Parathyroid adenoma (tissue), 2 donors: ENCODE measurements around the gene TLCD5.

Experiments
- H2AFZ ChIP-seq: fragments of 300-600 bp; sonication (generic); one replicate; pipeline ENCODE4 v1.7.0; 2017; ENCODE audit warnings: antibody characterized with exemption, mild to moderate bottlenecking
- H3K27ac ChIP-seq: fragments of 300-600 bp; sonication (generic); one replicate; pipeline ENCODE4 v1.7.0; 2017
- H3K27me3 ChIP-seq: fragments of 300-600 bp; sonication (generic); one replicate; pipeline ENCODE4 v1.7.0; 2017; ENCODE audit warnings: low read length; ENCODE audit not compliant: control insufficient read depth, insufficient read depth
- H3K36me3 ChIP-seq: fragments of 300-600 bp; sonication (generic); one replicate; pipeline ENCODE4 v1.7.0; 2017; ENCODE audit warnings: low read length; ENCODE audit not compliant: control insufficient read depth, insufficient read depth
- H3K4me1 ChIP-seq: fragments of 300-600 bp; sonication (generic); one replicate; pipeline ENCODE4 v1.7.0; 2017; ENCODE audit warnings: control low read depth
- H3K4me2 ChIP-seq: fragments of 300-600 bp; sonication (generic); one replicate; pipeline ENCODE4 v1.7.0; 2017; ENCODE audit warnings: low read length
- H3K4me3 ChIP-seq: fragments of 300-600 bp; sonication (generic); one replicate; pipeline ENCODE4 v1.7.0; 2017; ENCODE audit warnings: low read depth, low read length
- H3K79me2 ChIP-seq: fragments of 300-600 bp; sonication (generic); one replicate; pipeline ENCODE4 v1.7.0; 2017; ENCODE audit warnings: control low read depth
- H3K9ac ChIP-seq: fragments of 300-600 bp; sonication (generic); one replicate; pipeline ENCODE4 v1.7.0; 2017; ENCODE audit warnings: mild to moderate bottlenecking
- H3K9me3 ChIP-seq: fragments of 300-600 bp; sonication (generic); one replicate; pipeline ENCODE4 v1.7.0; 2017; ENCODE audit warnings: low read length; ENCODE audit not compliant: control insufficient read depth
- TF ChIP-seq, protein P1 (sequence below): fragments of 300-600 bp; sonication (generic); IDR thresholded peaks from one replicate; pipeline ENCODE4 v1.7.0; 2017; ENCODE audit warnings: antibody characterized with exemption, mild to moderate bottlenecking
- donor health status: primary hyperparathyroidism.

Gene TLCD5

DNA sequence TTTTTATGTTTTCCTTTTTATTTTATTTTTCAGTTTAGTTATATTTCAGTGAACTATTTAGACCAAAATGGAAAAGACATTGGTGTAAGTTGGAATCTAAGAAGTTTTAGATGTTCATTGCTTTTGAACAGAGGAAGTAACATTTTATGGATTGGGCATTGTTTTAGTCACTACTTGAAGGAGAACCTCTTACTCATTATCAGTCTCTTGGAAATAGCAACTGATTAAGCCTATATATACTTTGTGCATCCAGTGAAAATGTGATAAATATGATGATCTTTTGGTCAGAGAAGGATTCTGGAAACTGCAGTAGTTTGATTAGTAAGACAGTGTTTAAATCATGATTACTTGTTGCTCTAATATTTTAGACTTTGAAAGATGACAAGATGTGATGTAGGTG, 25.5 kb downstream of the TLCD5 start:
- Histone ChIP-seq H3K36me3 (no peaks in the 10 kb centered on the region), H3K27me3 (no peaks in the 10 kb centered on the region), H3K27ac (no peak overlapping the region), H3K79me2 (peaks cover 20% of the 10 kb centered on the region), H3K4me3 (no peak overlapping the region), H3K4me2 (no peak overlapping the region), H3K9me3 (no peaks in the 10 kb centered on the region), H3K9ac (no peak overlapping the region), H2AFZ (no peak overlapping the region), H3K4me1 (peaks cover 4% of the 10 kb centered on the region)
- TF ChIP-seq, protein P1, sequence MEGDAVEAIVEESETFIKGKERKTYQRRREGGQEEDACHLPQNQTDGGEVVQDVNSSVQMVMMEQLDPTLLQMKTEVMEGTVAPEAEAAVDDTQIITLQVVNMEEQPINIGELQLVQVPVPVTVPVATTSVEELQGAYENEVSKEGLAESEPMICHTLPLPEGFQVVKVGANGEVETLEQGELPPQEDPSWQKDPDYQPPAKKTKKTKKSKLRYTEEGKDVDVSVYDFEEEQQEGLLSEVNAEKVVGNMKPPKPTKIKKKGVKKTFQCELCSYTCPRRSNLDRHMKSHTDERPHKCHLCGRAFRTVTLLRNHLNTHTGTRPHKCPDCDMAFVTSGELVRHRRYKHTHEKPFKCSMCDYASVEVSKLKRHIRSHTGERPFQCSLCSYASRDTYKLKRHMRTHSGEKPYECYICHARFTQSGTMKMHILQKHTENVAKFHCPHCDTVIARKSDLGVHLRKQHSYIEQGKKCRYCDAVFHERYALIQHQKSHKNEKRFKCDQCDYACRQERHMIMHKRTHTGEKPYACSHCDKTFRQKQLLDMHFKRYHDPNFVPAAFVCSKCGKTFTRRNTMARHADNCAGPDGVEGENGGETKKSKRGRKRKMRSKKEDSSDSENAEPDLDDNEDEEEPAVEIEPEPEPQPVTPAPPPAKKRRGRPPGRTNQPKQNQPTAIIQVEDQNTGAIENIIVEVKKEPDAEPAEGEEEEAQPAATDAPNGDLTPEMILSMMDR = no peak

GRCh38 chr11:120352405-120352804, 27.3 kb downstream of the TLCD5 start:
- H3K79me2 ChIP-seq = peaks cover 29% of the 10 kb centered on the region
- H3K9ac ChIP-seq = no peak overlapping the region
- TF ChIP-seq, protein P1 = no peak
- no peaks in the 10 kb centered on the region for H3K4me1 ChIP-seq
- H3K9me3 ChIP-seq = no peaks in the 10 kb centered on the region
- no peak overlapping the region for H3K4me2 ChIP-seq
- no peak overlapping the region for H3K4me3 ChIP-seq
- no peaks in the 10 kb centered on the region for H3K27me3 ChIP-seq
- H3K27ac ChIP-seq = no peak overlapping the region
- no peak overlapping the region for H2AFZ ChIP-seq
- H3K36me3 ChIP-seq = no peaks in the 10 kb centered on the region

- H3K9me3 ChIP-seq = no peaks in the 10 kb centered on the region
- H3K79me2 ChIP-seq = peaks cover 41% of the 10 kb centered on the region
- no peaks in the 10 kb centered on the region for H3K36me3 ChIP-seq
- TF ChIP-seq, protein P1 = no peak
- H3K27me3 ChIP-seq = no peaks in the 10 kb centered on the region
- H3K4me2 ChIP-seq = no peak overlapping the region
- H3K9ac ChIP-seq = no peak overlapping the region
- no peaks in the 10 kb centered on the region for H3K4me1 ChIP-seq
- no peak overlapping the region for H3K4me3 ChIP-seq
- H2AFZ ChIP-seq = no peak overlapping the region
- no peak overlapping the region for H3K27ac ChIP-seq
Observed at GRCh38 chr11:120354068-120354467, 29.0 kb downstream of the TLCD5 start.

DNA sequence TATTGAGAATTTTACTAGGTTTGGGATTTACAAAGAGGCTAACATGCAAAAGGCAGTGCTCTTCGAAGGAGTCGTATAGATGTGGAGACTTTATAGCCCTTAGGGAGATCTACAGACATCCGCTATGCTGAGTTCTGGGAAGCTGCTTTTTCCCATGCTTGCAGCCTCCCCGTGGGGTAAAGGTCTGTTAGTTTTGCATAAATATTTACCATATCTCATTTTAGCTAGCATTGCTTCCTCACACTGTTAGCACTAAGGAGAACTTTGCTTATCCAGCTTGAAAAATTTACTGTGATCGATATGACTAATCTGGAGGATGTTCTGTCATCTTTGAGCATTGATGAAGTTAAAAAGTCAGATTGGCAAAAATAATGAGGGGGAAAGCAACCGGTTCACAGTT, 29.7 kb downstream of the TLCD5 start:
- no peaks in the 10 kb centered on the region for H3K36me3 ChIP-seq
- TF ChIP-seq, protein P1 = no peak
- H3K4me1 ChIP-seq = no peaks in the 10 kb centered on the region
- H3K4me3 ChIP-seq = no peak overlapping the region
- H3K4me2 ChIP-seq = no peak overlapping the region
- H3K27ac ChIP-seq = no peak overlapping the region
- H3K9ac ChIP-seq = no peak overlapping the region
- H2AFZ ChIP-seq = no peak overlapping the region
- no peaks in the 10 kb centered on the region for H3K9me3 ChIP-seq
- H3K79me2 ChIP-seq = peaks cover 41% of the 10 kb centered on the region
- no peaks in the 10 kb centered on the region for H3K27me3 ChIP-seq

DNA sequence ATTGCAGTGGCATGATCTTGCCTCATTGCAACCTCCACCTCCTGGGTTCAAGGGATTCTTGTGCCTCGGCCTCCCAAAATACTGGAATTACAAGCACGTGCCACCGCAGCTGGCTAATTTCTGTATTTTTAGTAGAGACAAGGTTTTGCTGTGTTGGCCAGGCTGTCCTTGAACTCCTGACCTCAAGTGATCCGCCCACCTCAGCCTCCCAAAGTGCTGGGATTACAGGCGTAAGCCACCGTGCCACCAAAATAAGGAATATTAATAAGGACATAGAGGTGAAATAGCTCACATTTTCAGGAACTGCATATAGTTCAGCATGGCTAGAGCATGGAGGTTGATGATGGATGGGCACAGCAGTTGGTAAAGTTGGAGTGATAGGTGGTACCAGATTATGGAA, 32.5 kb downstream of the TLCD5 start:
- Histone ChIP-seq H3K4me3 (no peak overlapping the region), H3K4me1 (no peaks in the 10 kb centered on the region), H3K79me2 (peaks cover 38% of the 10 kb centered on the region), H3K36me3 (no peaks in the 10 kb centered on the region), H3K9ac (no peak overlapping the region), H3K27ac (no peak overlapping the region), H3K4me2 (no peak overlapping the region), H2AFZ (no peak overlapping the region), H3K27me3 (no peaks in the 10 kb centered on the region), H3K9me3 (no peaks in the 10 kb centered on the region)
- TF ChIP-seq, protein P1 = no peak
